GM19099 (cell line): ENCODE data around the gene TRAM2.

Experiments used
- POLR2A ChIP-seq: IDR thresholded peaks from 3 replicates; pipeline ENCODE4 v1.6.1; 2011; ENCODE audit warnings: low read depth; ENCODE audit not compliant: insufficient read length; ENCODE audit errors: extremely low read depth

TRAM2 gene

GRCh38 chr6:52562911-52563310 is 13.9 kb downstream of the TRAM2 start:
- no peak for TF ChIP-seq POLR2A

- no peak for TF ChIP-seq POLR2A
Measured at GRCh38 chr6:52560462-52560861, 16.4 kb downstream of the TRAM2 start.

- TF ChIP-seq POLR2A: no peak
Measured at GRCh38 chr6:52558266-52559000, 18.4 kb downstream of the TRAM2 start.

- TF ChIP-seq POLR2A: no peak
Measured at GRCh38 chr6:52557389-52558265, 19.2 kb downstream of the TRAM2 start.

- no peak for TF ChIP-seq POLR2A
Measured at GRCh38 chr6:52555518-52556233, 21.2 kb downstream of the TRAM2 start.

- TF ChIP-seq POLR2A: no peak
Measured at GRCh38 chr6:52554684-52555280, 22.1 kb downstream of the TRAM2 start.

GRCh38 chr6:52553719-52554118 is 23.1 kb downstream of the TRAM2 start:
- no peak for TF ChIP-seq POLR2A

GRCh38 chr6:52553158-52553557 is 23.7 kb downstream of the TRAM2 start:
- TF ChIP-seq POLR2A: no peak

- no peak for TF ChIP-seq POLR2A
Measured at GRCh38 chr6:52552278-52552643, 24.6 kb downstream of the TRAM2 start.

- no peak for TF ChIP-seq POLR2A
Measured at GRCh38 chr6:52551483-52552277, 25.2 kb downstream of the TRAM2 start.

GRCh38 chr6:52550870-52551269 is 26.0 kb downstream of the TRAM2 start:
- no peak for TF ChIP-seq POLR2A

GRCh38 chr6:52550014-52550575 is 26.8 kb downstream of the TRAM2 start:
- no peak for TF ChIP-seq POLR2A

- no peak for TF ChIP-seq POLR2A
Measured at GRCh38 chr6:52549428-52549827, 27.4 kb downstream of the TRAM2 start.

- no peak for TF ChIP-seq POLR2A
Measured at GRCh38 chr6:52548999-52549398, 27.9 kb downstream of the TRAM2 start.
